RWPE1 (cell line): ENCODE data around the gene SLC6A17.

Source experiments
- CTCF ChIA-PET: fragments of 350-600 bp; sonication (Branson Sonifier 250); formaldehyde crosslinking; extraction: SDS; loops from one replicate; lab custom pipeline; 2021; lab: Yijun Ruan, JAX
- POLR2A ChIA-PET: fragments of 400-600 bp; formaldehyde crosslinking; extraction: SDS; loops from one replicate; lab custom pipeline; 2020; ENCODE audit warnings: antibody characterized with exemption; ENCODE audit not compliant: low non-redundant PET; lab: Yijun Ruan, JAX
- DNase-seq: peaks from one replicate; pipeline ENCODE4 v3.0.0; 2012; ENCODE audit warnings: low spot score
- H3K27ac ChIP-seq: fragments of 450-650 bp; 2 replicates; pipeline ENCODE4 v1.5.1; 2017
- TF ChIP-seq, protein P1 (sequence below): fragments of 450-650 bp; conservative IDR thresholded peaks from 2 replicates; pipeline ENCODE4 v1.5.1; 2017; ENCODE audit warnings: low read depth, mild to moderate bottlenecking

SLC6A17 gene

DNA sequence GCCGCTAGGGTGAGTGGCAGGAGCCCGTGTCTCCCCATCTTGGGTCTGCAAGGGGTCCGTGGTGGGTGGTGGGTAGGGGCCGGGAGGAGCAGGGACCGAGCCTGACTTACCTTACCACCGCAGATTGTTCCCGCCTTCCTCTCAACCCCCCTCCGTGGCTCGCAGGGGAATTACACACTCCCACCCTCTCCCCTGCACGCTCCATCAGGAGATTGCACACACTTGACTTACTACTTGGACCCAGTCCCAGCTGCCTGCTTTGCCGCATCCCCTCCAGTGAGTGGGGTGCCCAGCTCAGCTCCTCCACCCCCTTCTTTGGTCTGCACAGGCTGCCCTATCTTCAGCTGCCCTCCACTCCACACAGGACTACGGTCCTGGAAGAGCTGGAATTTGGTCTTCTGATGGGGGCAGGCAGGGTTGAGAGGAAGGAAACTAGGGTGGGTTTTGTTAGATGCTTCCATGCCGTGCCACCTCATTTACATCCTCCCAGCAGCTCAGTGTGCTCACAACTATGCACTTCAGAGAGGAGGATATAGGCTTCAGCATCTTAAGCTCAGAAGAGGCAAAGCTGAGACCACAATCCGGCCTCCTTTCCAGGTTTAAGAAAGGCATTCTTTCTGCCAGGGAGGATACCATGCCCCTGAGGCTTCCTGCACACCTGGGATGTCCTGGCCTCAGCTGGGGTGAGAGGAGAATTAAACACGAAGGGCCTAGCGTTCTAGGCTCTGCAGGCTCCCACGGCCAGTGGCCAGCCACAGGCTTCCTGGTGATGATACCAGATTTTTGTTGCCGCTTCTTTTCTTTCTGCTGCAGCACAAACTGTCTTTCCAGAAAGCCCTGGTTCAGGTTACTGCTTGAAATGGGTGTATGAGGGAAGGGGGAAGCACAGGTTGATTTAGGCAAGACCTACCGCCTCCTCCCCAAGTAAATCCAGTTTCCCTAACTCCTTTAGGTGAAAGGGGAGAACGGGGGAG lies 62.2 kb downstream of the SLC6A17 start:
- ChIA-PET POLR2A (no interaction called here), CTCF (interaction anchor here (0.8 to 13.5 kb wide), 4 partner anchors 99 to 323 kb away, joined by 3 to 265 read pairs (median 4); partner anchors contain the start of gene RBM15)
- TF ChIP-seq, protein P1, sequence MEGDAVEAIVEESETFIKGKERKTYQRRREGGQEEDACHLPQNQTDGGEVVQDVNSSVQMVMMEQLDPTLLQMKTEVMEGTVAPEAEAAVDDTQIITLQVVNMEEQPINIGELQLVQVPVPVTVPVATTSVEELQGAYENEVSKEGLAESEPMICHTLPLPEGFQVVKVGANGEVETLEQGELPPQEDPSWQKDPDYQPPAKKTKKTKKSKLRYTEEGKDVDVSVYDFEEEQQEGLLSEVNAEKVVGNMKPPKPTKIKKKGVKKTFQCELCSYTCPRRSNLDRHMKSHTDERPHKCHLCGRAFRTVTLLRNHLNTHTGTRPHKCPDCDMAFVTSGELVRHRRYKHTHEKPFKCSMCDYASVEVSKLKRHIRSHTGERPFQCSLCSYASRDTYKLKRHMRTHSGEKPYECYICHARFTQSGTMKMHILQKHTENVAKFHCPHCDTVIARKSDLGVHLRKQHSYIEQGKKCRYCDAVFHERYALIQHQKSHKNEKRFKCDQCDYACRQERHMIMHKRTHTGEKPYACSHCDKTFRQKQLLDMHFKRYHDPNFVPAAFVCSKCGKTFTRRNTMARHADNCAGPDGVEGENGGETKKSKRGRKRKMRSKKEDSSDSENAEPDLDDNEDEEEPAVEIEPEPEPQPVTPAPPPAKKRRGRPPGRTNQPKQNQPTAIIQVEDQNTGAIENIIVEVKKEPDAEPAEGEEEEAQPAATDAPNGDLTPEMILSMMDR = no peak
- DNase-seq = no peak
- H3K27ac ChIP-seq = no peak overlapping the region

DNA sequence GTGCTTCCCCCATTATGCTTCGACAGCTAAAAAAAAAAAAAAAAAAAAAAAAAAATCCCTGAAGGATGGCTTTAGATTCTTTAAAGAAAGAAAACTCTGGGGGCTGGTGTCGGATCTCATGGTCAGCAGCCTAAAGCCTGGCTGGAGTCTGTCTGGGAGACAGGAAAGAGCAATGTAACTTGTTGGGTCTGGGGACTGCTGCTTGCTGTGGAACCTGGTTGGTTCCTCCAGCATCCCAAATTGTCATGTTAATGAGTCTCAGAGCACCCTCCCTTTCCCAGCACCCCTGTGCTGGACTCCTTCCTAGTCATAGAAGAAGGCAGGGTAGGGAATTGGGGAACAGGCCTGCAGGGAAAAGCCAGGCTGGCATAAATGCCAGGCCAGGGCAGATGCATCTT lies 62.8 kb downstream of the SLC6A17 start:
- no peak for DNase-seq
- H3K27ac ChIP-seq = no peak overlapping the region
- CTCF ChIA-PET = interaction anchor here (0.7 to 13.5 kb wide), 2 partner anchors 98 to 282 kb away, joined by 4 to 265 read pairs; no protein-coding TSS in a partner anchor
- TF ChIP-seq, protein P1 = no peak
- POLR2A ChIA-PET = no interaction called here

DNA sequence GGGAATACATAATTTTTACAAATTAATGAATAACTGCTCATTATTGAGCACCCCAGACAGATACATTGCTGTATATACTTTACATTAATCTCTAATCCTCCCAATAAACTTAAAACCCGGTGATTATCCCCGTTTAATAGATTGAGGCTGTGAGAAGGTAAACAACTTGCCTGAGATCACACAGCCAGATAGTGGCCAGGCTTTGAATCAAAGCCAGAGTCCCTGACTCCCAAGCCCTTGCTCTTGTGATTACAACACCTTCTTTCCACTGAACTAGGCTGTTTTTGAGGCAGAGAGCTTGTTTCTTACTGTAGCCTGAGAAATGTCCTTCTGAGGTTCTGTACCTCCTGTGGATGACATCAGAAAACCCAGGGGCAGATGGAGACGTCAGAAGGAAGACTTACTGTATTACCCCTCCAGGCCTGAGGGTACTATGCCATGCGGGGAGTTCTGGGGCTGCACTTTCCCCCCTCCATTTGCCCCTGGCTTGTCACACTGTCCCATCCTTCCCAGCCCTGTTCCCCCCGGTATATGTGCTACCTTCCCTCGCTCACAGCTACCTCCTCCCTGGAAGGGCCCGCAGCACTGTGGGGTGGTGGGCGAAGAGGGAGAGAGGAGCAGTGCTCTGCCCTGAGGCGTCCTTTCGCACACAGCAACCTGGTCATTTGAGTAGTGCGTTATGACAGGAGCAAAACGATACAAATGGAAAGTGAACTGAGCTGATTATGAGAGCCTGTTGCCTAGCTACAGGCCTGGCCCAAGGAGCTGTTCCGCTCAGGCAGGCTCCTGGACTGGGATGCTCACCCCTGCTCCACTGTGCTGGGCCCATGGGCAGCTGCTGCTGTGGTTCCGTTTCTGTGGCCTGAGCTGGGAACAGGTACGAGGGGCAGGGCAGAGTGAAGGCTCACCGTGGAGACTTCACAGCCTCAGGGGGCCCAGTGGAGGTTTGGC lies 64.4 kb downstream of the SLC6A17 start:
- DNase-seq = no peak
- no peak overlapping the region for H3K27ac ChIP-seq
- TF ChIP-seq, protein P1 = no peak
- ChIA-PET CTCF (interaction anchor here (0.7 to 2.0 kb wide), 3 partner anchors 74 to 98 kb away, joined by 3 to 5 read pairs (median 5); no protein-coding TSS in a partner anchor), POLR2A (interaction anchor here (0.8 kb wide), 1 partner anchor 24 kb away, joined by 3 read pairs; no protein-coding TSS in a partner anchor)

GRCh38 chr1:110215621-110216515 lies 65.6 kb downstream of the SLC6A17 start:
- DNase-seq = no peak
- TF ChIP-seq, protein P1 = no peak
- ChIA-PET CTCF (interaction anchor here (0.7 to 2.0 kb wide), 3 partner anchors 85 to 245 kb away, joined by 3 to 5 read pairs (median 5); no protein-coding TSS in a partner anchor), POLR2A (no interaction called here)
- no peak overlapping the region for H3K27ac ChIP-seq

- DNase-seq = no peak
- ChIA-PET CTCF (no interaction called here), POLR2A (no interaction called here)
- TF ChIP-seq, protein P1 = no peak
- no peak overlapping the region for H3K27ac ChIP-seq
Observed at GRCh38 chr1:110216844-110217444, 66.7 kb downstream of the SLC6A17 start.
